ENCODE measurements around the gene FOXN3.
"Not testable (repeated sequence)": the region's sequence is repeated elsewhere in the genome, so short reads cannot be mapped to it uniquely, and the experiment has no call there.

The FOXN3 gene

DNA sequence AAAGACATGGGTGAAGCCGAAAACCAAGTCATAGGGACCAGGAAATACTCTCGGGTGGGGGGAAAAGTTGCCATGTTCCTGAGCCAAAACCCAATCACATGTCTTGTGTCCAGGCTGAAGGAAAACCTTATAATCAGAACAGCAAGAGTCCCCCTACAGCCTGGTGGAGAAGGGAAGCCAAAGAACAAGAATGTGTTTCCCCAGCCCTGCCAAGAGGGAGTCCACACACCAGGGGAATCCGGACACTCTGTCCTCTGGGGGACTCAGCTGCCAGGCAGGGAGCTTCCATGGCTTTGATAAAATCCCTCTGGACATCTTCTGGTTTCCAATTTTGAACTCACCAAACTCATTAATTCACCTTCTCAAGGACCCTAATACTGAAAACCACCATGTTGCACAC lies 273.0 kb downstream of the FOXN3 start:
- DNase-seq: no peak

GRCh38 chr14:89143595-89143994 lies 273.4 kb downstream of the FOXN3 start:
- no peak for DNase-seq

DNA sequence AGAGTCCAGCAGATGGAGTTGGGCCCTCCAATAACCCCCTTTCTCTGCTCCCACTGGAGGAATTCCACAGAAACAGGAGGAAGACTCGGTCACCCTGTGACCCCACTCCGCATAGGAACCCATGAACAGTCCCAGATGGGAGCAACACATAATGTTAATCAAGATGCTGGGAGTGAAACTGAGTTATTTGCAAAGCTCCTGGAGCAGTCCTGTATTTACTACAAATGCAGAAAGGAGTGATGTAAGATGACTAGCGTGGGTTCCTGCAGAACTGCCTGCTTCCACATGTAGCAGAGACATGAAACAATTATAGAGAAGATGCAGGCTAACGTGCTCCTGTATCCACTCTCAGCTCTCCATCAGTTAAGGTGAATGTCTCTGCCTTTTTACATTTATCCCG lies 274.7 kb downstream of the FOXN3 start:
- DNase-seq: no peak

DNA sequence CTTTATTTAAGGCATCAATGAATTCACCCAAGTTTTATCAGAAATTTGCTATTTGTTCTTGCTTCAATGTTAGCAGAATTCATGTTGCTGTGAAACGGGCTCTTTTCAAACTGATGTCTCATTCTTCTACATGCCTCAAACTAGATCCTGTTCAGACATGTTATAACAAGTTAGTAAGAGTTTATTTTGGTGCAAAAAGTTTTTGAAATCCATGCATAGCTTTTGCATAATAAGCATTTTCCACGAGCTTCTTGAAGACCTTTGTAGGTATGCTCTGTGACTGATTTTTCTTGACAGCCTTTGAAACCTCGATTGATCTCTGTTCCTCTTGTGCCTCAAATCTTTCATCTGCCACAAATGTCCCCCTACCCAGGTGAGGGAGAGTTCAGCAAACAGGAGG lies 275.2 kb downstream of the FOXN3 start:
- no peak for DNase-seq

DNA sequence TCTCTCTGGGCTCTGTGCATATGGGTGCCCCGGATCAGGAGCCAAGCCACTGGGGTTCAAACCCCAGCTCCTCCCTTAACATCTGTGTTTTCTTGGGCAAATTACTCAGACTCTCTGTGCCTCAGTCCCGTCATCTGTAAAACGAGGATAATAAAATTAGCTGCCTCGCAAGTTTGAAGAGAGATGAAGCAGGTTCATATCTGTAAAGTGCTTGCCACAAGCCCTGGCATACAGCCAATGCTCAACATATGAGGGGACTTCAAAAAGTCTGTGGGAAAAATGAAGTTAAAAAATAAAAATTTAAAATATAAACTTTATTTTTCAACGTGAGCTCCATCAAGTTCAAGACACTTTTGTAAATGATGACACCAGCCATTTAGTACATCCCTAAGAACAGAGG lies 276.7 kb downstream of the FOXN3 start:
- DNase-seq: no peak

- no peak for DNase-seq
Observed at GRCh38 chr14:89139404-89140247, 277.4 kb downstream of the FOXN3 start.

DNA sequence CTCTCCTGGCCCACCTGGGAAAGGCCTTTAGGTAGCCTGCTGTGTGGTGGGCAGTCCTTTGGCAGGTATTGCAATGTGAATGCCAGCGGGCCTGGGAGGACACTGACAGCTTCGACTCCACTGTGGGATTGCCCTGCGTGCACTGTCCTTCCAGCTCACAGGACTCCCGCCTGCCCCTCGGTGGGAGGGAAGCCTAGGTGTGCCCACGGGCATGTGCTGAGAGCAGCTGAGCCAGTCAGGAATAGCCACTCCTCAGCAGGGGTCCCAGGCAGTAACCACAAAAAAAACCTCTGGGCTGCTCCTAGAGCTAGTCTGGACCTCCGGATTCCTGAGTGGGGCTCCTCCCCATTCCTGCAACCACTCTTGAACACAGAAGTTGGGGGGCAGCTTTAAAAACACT lies 278.2 kb downstream of the FOXN3 start:
- DNase-seq: no peak

DNA sequence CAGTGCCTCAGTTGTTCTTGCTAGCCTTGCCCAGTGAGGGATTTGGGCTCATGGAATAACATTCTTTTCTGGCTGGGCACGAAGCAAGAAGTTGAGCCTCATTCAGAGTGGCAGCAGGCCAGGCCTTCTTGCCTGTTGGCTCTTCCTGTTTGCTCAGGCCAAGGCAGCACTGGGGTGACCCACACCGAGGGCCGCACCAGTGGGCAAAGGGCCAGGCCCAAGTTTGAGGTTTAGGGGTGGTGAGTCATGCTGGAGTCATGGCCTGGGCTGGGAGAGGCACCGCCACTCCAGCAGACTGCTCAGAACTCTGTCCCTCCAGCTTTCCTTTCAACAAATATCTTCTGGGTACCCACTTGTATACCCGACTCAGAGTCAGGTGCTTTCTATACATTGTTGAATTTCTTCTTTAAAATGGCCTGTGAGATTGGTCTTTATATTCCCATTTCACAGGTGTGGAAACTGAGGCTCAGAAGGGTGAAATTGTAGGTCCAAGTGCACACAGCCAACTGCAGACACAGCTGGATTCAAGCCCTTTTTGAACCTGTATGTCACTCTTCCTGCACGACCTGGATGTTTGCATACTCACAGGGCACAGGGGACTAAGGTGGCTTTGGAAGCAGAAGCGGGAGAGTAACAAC lies 279.4 kb downstream of the FOXN3 start:
- DNase-seq: no peak

DNA sequence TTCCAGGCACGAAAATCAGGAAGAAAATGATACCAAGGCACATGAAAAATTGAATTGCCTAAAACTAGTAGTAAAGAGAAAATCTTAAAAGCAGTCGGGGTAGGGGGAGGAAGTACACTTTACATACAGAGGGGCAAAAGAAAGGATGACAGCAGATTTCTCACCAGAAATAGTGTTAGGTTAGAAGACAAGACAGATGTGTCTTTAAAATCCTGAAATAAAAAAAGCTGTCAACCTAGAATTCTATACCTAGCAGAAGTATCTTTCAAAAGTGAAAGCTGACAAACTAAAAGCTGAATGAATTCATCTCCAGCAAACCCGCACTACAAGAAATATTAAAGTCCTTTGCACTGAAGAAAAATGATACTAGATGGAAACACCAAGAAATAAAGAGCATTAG lies 280.4 kb downstream of the FOXN3 start:
- no peak for DNase-seq

DNA sequence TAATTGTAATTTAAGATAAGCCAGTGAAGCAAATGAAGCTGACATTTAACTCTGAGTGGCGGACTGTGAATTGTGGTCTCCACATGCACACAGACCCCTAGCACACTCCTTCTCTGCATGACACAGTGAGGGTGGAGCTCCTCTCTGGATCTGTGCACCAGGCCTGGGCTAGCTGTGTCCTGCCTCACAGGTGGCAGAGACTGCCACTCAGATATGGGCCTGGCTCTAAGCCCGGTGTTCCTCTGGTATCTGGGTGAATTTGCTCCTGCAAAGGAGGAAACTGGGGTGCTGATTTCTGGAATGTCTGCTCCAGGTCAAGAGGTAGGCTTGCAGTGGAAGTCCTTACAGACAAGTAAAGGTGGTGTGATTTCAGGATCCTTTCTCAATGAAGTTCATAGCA lies 282.4 kb downstream of the FOXN3 start:
- DNase-seq: no peak

GRCh38 chr14:89131004-89131750 lies 285.9 kb downstream of the FOXN3 start:
- DNase-seq: no peak

GRCh38 chr14:89129570-89129969 lies 287.5 kb downstream of the FOXN3 start:
- no peak for DNase-seq

- no peak for DNase-seq
Observed at GRCh38 chr14:89128311-89129026, 288.6 kb downstream of the FOXN3 start.

DNA sequence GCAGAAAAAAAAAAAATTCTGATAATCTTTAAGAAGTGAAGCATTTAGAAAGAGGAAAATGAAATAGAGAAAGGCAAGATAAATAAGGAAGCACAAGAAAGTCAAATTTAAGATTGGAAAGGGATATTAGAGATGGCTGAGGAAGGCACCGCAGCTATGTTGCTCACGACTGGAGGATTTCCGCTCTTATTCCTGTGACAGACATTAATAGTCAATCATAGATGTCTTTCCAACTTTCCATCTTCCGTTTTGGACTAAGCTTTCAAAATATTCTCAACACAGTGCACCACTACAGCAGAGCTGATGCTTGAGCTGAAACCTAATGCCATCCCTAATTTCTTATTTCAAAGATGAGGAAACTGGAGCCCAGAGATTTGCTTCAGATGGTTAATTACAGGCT lies 290.6 kb downstream of the FOXN3 start:
- no peak for DNase-seq

GRCh38 chr14:89125216-89125615 lies 291.8 kb downstream of the FOXN3 start:
- no peak for DNase-seq

- DNase-seq: no peak
Observed at GRCh38 chr14:89123851-89124250, 293.2 kb downstream of the FOXN3 start.

GRCh38 chr14:89123215-89123614 lies 293.8 kb downstream of the FOXN3 start:
- no peak for DNase-seq

DNA sequence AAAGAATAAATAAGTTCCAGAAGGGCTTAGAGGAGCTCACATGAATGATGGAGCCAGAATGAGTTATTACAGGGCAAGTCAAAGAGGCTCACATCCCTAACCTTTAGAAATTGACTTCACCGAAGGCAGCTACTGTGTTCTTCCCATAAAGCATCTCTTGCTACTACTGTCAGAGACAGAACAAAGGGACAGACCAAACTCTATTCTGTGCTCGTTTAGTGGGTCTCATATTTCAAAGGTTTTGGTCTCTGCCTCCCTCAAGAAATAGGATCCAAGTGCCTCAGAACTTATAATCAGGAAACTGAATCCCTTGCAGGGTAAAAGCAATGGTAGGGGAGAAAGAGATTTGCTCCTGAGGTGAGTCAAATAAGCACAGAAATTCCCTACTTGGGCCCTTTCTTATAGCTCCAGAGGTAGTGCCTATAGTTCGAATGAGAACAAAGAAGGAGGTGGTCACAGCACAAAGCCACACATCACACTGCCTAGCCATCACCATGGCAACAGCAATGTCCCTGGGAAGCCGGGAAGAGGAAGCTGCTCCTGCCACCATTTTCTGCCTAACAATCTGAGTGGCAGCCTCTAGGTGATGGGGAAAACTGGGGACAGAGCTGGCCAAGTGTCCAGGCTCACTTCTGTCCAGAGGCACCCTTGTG lies 294.9 kb downstream of the FOXN3 start:
- DNase-seq: no peak

- DNase-seq: no peak
Observed at GRCh38 chr14:89117012-89117411, 300.0 kb downstream of the FOXN3 start.

- DNase-seq: no peak
Observed at GRCh38 chr14:89114109-89114508, 302.9 kb downstream of the FOXN3 start.

GRCh38 chr14:89112720-89113119 lies 304.3 kb downstream of the FOXN3 start:
- DNase-seq: no peak

GRCh38 chr14:89111766-89112543 lies 305.1 kb downstream of the FOXN3 start:
- DNase-seq: not testable (repeated sequence)

Data from activated CD4-positive, CD25-positive, alpha-beta regulatory T cell (primary cell).